LHCN-M2 (cell line): ENCODE results near the gene PLXNB2. TPM values are rescaled to one million over a fixed set of nuclear protein-coding genes. Genes with fewer than 3 reads are reported as not detected.

Source experiments
- DNase-seq: peaks from one replicate; pipeline ENCODE4 v3.0.0-alpha.2; 2012; ENCODE audit warnings: low read depth
- total RNA-seq: library from RNA; depleted of rRNA; stranded (reverse); fragments of >200 nt; gene quantifications from 2 replicates; pipeline ENCODE4 v1.2.3, GENCODE V29; 2014

Gene PLXNB2
- total RNA-seq, 1 experiment from 2014 or later, result 148 TPM

- DNase-seq, result no peak
Measured at GRCh38 chr22:50298937-50299784, 8.3 kb downstream of the PLXNB2 start.

DNA sequence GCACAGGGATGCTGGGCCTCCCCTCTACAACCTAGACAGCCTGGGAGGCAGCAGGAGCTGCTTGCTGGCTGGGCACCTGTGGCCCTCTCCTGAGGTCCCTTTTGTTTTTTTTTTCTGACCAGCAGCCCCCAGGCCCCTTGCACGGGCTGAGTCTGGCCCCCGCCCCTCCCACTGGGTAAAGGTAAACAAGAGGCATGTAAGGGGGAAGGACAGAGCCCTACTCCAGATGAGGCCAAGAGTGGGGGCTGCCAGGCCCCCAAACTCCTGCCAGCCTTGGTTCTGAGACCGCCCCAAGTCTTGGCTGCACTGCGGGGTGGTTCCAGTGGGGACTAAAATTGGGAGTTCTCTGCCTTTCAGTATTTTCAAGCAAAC, 9.2 kb downstream of the PLXNB2 start:
- no peak for DNase-seq

- no peak for DNase-seq
Measured at GRCh38 chr22:50297510-50298265, 9.8 kb downstream of the PLXNB2 start.

- no peak for DNase-seq
Measured at GRCh38 chr22:50296658-50297490, 10.6 kb downstream of the PLXNB2 start.

- DNase-seq, result no peak
Measured at GRCh38 chr22:50294319-50294656, 13.2 kb downstream of the PLXNB2 start.

DNA sequence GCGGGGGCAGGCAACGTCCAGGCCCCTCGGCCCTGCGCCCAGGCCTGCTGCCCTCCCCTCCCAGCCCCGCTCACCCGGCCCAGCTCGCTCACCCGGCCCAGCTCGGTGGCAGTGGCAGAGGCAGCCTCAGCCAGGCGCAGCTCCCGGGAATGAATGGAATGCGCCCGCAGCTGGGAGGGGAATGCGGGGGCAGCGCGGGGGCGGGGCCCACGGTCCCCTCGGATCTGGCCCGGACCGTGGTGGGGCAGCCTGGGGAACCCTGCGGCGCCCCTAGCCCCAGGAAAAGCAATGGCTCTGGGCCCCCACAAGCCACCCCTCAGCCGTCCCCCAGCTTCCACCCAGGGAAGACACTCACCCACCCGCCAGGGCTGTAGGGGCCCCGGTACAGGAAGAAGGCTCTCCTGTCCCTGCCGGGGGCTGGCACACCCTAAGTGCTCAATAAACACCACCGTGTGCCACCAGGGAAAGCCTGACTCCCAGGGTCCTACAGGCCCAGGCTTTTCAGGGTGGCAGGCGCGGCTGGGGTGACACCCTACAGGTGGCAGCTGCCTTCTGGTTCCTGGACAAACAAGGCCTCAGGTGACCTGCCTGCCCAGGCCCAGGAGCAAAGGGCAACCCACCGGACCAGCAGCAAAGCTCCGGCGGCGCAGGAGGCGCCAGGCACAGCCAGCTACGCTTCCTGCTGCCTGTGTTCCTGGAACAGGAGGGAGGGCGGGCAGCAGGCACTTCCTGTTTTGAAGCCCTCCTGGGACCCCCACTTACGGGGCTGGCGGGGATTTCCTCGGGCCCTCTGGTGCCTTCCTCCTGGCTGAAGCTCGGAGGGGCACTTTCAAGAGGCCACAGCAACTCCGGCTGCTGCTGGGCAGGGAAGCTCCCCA, 13.8 kb downstream of the PLXNB2 start:
- peak; percentile 74 for DNase-seq

GRCh38 chr22:50292643-50293440, 14.6 kb downstream of the PLXNB2 start:
- DNase-seq, result no peak

- DNase-seq, result no peak
Measured at GRCh38 chr22:50289942-50290630, 17.4 kb downstream of the PLXNB2 start.

DNA sequence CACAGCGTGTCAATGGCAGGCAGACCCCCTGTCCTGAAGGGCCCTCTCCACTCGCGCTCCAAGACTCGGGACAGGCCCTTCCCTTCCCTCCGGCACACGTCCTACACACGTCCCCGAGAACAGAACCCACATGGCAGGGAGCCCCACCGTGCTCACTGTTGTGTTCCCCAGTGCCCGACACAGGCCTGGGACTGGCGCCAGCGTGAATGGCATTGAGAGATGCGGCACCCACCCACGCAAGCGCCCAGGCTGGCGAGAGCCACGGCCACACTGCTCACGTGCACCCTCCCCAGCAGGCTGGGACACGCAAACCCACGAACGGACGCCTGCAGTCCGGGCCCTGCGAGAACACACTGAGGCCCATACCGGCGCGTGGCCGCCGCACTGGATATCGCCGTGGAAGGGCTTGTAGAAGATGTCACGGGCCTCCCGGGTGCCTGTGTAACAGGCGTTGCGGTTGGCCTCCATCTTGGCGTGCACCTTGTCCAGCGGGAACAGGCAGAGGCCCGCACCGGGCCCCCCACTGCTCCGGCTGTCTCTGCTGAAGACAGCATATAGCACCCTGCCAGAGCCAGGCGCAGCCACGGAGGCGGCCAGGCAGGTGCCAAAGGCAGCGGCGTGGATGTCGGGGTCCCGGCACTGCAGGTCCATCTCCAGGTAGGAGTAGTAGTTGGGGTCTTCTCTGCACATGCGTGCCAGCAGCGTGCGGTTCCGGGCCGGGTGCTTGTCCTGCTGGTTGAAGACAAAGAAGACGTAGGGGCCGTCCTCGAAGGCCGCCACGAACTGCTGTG, 18.1 kb downstream of the PLXNB2 start:
- no peak for DNase-seq

DNA sequence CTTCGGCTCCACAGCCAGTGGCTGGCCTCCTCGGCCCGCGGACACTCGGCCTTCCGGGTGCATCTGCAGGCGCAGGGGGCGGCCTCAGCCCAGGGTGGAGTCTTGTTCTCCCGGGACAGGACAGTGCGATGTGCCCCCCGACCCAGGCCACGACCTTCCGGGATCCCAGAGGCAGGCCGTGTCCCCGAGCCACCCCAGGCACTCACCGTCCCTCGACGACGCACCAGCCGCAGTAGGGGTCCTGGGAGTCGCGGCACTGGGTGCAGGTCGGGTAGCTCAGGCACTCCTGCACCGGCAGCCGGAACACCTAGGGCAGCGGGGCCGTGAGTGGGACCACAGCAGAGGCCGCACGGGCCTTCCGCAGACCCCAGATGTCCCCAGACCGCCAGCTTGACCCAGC, 19.7 kb downstream of the PLXNB2 start:
- DNase-seq, result no peak

DNA sequence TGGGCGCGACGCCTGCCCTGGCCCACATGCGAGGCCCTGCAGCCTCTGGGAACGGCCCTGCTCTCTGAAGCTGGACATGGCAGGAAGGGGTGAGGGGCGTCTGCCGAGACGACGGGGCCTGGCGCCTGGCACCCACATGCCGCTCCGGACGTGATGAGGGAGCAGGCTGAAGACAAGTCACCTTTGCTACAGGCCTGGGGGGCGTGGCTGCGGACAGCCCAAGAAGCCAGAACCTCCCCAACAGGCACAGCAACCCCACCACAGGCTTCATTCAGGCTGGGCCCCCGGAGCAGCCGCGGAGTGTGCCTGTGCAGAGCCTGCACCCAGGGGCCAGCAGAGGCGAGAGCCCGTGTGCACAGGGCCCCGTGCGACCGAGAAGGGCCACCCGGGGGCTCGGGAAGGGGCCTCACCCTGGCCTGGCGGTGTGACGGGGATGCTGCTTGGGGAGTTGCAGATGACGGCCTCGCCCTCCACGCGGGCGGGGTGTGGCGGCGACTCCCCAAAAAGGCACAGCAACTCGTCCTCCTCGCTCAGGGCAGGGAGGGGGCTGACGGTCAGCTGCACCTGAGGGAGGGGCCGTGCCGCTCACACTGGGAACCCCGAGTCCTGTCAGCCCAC, 20.6 kb downstream of the PLXNB2 start:
- no peak for DNase-seq

DNA sequence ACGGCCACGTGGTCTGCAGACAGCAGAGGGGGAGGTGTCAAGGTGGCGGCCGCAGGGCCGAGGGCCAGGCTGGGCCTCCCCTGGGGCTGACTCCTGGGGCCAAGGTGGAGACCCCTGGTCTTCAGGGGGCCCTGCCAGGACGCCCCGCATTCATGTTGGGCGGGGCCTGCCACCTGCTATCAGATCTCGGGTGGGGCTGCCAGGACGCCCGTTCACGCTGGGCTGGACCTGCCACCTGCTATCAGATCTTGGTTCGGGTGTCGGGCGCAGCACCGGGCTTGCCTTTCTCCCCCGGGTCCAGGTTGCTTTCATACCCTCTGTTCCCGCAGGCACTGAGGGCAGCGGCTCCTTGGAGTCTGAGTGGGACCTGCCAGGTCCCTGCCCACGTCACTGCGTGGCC, 21.2 kb downstream of the PLXNB2 start:
- DNase-seq, result no peak

- no peak for DNase-seq
Measured at GRCh38 chr22:50285568-50286229, 21.7 kb downstream of the PLXNB2 start.

DNA sequence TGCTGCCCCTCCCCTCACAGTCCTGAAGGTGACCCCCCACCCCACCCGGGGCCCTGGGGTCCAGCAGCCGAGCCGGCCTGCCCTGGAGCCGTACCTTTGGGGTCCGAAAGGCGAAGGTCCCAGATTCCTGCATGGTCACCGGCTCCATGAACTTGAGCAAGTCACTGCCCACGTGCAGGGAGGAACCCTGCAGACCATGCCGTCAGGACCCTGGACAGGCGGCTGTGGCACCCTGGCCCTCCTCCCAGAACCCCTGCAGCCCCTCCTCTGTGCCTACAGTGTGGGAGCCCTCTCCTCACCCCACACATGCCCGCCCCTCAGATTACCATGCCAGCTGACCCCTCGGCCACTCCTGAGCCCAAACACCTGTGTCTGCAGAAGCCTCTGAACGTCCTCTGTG, 23.0 kb downstream of the PLXNB2 start:
- DNase-seq, result no peak

- DNase-seq, result no peak
Measured at GRCh38 chr22:50283821-50284220, 23.6 kb downstream of the PLXNB2 start.

DNA sequence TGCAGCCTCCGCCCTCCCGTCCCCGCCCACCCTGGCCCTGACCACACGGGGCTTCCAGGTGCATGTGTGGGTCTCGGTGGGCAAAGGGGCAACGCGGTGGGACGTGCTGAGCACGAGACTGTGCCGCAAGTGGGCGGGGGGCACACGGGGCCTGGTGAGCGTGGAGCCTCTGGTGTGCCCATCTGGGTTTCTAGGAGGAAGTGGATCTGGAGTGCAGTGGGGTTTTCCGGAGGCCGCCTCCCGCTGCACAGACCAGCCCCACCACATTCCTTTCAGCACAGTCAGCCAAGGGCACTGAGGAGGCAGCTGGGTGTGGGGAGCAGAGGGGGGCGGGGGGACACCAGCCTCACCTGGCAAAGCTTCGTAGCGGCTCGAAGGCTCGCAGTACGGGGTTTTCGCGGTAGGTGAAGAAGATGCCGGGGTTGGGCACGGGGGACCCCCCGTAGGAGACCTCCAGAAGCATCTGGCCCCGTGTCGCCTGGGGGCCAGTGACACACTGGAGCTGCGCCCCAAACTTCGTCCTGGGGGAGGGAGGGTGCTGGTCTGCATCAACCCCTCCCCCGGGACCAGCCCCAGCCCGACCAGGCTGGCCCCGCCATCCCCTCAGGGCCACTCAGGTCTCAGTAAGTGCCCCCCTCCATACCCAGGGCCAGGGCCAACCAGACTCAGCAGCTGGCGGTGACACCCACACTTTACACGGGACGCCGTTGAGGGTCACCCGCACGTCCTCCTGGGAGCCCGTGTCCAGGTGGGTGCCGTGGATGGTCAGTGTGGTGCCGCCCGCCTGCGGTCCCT, 24.9 kb downstream of the PLXNB2 start:
- peak; percentile 80 for DNase-seq

DNA sequence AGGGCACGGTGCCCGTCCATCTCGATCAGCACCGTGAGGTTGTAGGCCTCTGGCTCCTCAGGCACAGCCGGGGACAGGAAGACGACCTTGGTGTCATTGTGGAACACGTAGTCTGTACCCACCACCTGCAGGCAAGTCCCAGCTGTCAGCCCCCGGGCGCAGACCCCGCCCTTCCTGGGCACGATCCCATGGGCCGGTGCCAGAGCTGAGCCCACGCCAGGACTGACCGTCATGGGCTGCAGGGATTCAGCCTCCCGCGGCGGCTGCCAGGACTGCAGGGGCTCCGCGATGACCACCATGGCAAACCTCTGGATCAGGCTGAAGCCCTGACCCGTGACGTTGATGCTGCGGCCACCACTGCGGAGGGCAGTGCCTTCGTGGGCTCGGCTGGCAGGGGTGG, 25.5 kb downstream of the PLXNB2 start:
- DNase-seq, result no peak
